ENCODE results near the gene TBP.
A peak's percentile ranks its signal among the peaks of the same experiment; 100 is the strongest.
"Not testable (repeated sequence)": the region's sequence is repeated elsewhere in the genome, so short reads cannot be mapped to it uniquely, and the experiment has no call there.

TBP gene

GRCh38 chr6:170536671-170537070, 17.5 kb upstream of the TBP start:
- DNase-seq, result no peak

- DNase-seq, result no peak
Observed at GRCh38 chr6:170537329-170537728, 16.8 kb upstream of the TBP start.

GRCh38 chr6:170542031-170542719, 12.0 kb upstream of the TBP start:
- DNase-seq, result no peak

GRCh38 chr6:170545405-170545804, 8.8 kb upstream of the TBP start:
- DNase-seq, result no peak

GRCh38 chr6:170552765-170553533, 1.2 kb upstream of the TBP start, which contains the start of gene PSMB1:
PSMB1 (minus strand) TSS chr6:170553307; CDS start chr6:170553242, 65 bp downstream.
- peak; percentile 68 for DNase-seq

GRCh38 chr6:170553534-170554012, 596 bp upstream of the TBP start:
- peak; percentile 54 for DNase-seq

GRCh38 chr6:170554796-170555137, 598 bp downstream of the TBP start:
- no peak for DNase-seq

GRCh38 chr6:170555305-170555704, 1.1 kb downstream of the TBP start:
- no peak for DNase-seq

- DNase-seq, result no peak
Observed at GRCh38 chr6:170561555-170561954, 7.4 kb downstream of the TBP start.

GRCh38 chr6:170564936-170565530, 10.9 kb downstream of the TBP start:
- DNase-seq, result no peak

GRCh38 chr6:170572704-170573466, 18.7 kb downstream of the TBP start:
- DNase-seq, result no peak

- no peak for DNase-seq
Observed at GRCh38 chr6:170575250-170575649, 21.1 kb downstream of the TBP start.

GRCh38 chr6:170578909-170579308, 24.7 kb downstream of the TBP start:
- DNase-seq, result no peak

- DNase-seq, result peak; percentile 29
Observed at GRCh38 chr6:170583756-170584180, 29.6 kb downstream of the TBP start.

- peak; percentile 74 for DNase-seq
Observed at GRCh38 chr6:170584181-170584953, 30.2 kb downstream of the TBP start, which contains the start of gene PDCD2. PDCD2 (minus strand) TSS chr6:170584637; CDS start chr6:170584581, 56 bp downstream.

- no peak for DNase-seq
Observed at GRCh38 chr6:170584954-170585498, 30.9 kb downstream of the TBP start.

GRCh38 chr6:170590725-170591124, 36.6 kb downstream of the TBP start:
- no peak for DNase-seq

- no peak for DNase-seq
Observed at GRCh38 chr6:170596426-170596825, 42.3 kb downstream of the TBP start.

GRCh38 chr6:170597278-170597677, 43.1 kb downstream of the TBP start:
- no peak for DNase-seq

GRCh38 chr6:170605574-170606259, 51.5 kb downstream of the TBP start:
- DNase-seq, result no peak

- DNase-seq, result not testable (repeated sequence)
Observed at GRCh38 chr6:170609225-170609624, 55.1 kb downstream of the TBP start.

Measured in NCI-H1694 treated with DMSO at 0.1 percent for 48 hours (cell line).